Testis (tissue), 2 donors: ENCODE data around the gene MEN1.

ENCODE experiments used
- POLR2A ChIP-seq: fragments of 450-650 bp; IDR thresholded peaks from one replicate; pipeline ENCODE4 v1.6.1; 2017; ENCODE audit warnings: antibody characterized with exemption, mild to moderate bottlenecking, moderate library complexity
- TF ChIP-seq, protein P1 (sequence below), 3 experiments: fragments of 450-650 bp in 2 of 3; fragments of 200-600 bp in 1 of 3; sonication (generic) in 1 of 3; IDR thresholded peaks; one replicate each; pipeline ENCODE4 v1.5.1; 2016 to 2019; ENCODE audit warnings: antibody characterized with exemption in 3 of 3, mild to moderate bottlenecking in 2 of 3, moderate library complexity in 1 of 3

GRCh38 chr11:64801158-64801464, 9.2 kb downstream of the MEN1 start:
- TF ChIP-seq, protein P1, sequence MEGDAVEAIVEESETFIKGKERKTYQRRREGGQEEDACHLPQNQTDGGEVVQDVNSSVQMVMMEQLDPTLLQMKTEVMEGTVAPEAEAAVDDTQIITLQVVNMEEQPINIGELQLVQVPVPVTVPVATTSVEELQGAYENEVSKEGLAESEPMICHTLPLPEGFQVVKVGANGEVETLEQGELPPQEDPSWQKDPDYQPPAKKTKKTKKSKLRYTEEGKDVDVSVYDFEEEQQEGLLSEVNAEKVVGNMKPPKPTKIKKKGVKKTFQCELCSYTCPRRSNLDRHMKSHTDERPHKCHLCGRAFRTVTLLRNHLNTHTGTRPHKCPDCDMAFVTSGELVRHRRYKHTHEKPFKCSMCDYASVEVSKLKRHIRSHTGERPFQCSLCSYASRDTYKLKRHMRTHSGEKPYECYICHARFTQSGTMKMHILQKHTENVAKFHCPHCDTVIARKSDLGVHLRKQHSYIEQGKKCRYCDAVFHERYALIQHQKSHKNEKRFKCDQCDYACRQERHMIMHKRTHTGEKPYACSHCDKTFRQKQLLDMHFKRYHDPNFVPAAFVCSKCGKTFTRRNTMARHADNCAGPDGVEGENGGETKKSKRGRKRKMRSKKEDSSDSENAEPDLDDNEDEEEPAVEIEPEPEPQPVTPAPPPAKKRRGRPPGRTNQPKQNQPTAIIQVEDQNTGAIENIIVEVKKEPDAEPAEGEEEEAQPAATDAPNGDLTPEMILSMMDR (IDR thresholded peaks at IDR 0.05) = no peak
- no peak for TF ChIP-seq POLR2A
